ENCODE results near the gene SYS1. TPM values are rescaled to one million over a fixed set of nuclear protein-coding genes. Genes with fewer than 3 reads are reported as not detected.

Gene SYS1
- total and polyA plus RNA-seq, 11 donors: 12.6 to 68.8 (median 23.0) TPM

DNA sequence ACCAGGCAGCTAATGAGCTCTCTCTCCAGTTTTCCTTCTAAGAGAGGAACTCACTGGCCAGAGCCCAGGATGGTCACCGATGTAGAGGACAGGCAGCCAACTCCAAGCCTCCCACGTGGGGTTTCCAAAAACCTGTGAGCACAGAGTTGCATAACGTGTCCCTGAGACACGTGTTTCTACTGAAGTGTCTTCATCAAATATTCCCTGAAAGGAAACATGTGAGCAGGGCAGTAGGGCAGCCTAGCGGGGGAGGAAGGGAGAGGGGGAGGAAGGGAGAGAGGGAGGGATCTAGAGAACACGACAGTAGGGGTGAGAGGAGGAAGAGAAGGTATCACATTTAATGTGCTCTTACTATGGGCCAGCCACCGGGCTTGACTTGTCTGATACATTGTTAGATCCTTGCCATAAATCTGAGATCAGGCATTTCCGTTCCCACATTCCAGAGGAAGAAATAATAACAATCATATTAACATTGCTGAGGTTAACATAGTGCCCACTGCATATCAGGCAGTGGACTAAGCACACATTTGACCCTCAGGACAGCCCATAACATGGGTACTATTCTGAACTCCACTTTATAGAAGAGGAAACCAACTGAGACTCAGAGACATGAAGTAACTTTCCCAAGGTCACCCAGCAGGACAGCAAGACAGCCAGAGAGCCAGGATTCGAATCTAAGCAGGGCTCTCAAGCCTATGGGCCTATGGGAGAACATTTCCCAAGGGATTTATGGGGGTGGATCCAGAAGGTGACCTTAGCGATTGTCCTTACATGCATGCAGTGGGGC is 4.5 kb upstream of the SYS1 start:
- Histone ChIP-seq H3K27ac (peak overlapping the region; percentile 88 to 98 (median 92)), H3K36me3 (no peaks in the 10 kb centered on the region), H3K4me3 (no peak overlapping the region), H3K9me3 (no peaks in the 10 kb centered on the region), H3K27me3 (no peaks in the 10 kb centered on the region), H3K4me1 (peaks cover 5 to 79% (median 33%) of the 10 kb centered on the region in 12 donors)
- DNase-seq (peak; percentile 78 to 89 (median 79)), ATAC-seq (peak; percentile 64 to 73 (median 68))
- WGBS, 4 donors: 8 to 17% (median 9%) methylated on average over 10 of the region's 10 CpGs
- intact Hi-C loops (cut with DNase I): loop anchor here in 3 of 10 donors (2.0 to 5.0 kb wide), 2 partner anchors 16 to 59 kb away; partner anchors contain the start of gene PIGT (in 1 of the 3)
- TF ChIP-seq POLR2A (IDR thresholded peaks at IDR 0.05) (peak in 1 of 2 donors; percentile 42), CTCF (IDR thresholded peaks at IDR 0.05) (no peak)

DNA sequence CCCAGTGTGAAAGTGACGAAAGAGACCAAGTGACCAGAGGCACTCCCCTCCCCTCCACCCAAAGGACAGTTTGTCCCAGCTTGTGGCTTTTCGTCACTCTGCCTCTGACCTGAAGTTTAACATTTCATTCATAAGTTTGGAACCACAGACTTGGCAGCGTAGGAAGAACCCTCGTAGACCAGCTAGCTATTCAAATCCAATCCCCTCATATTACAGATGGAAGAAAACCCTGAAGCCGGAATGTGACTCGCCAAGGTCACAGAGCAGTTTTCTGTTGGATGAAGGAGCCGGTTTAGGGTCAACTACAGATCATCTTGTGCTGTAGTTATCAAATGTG is 3.9 kb upstream of the SYS1 start:
- peaks cover 5 to 84% (median 39%) of the 10 kb centered on the region in 12 donors for H3K4me1 ChIP-seq
- DNase-seq (peak in 4 of 5 donors; percentile 41 to 89 (median 60)), ATAC-seq (peak in 2 of 4 donors; percentile 43 to 54)
- peak overlapping the region; percentile 88 to 98 (median 92) for H3K27ac ChIP-seq
- no peak overlapping the region for H3K4me3 ChIP-seq
- no peak for TF ChIP-seq POLR2A (IDR thresholded peaks at IDR 0.05)
- no peak for TF ChIP-seq CTCF (IDR thresholded peaks at IDR 0.05)
- H3K9me3 ChIP-seq: no peaks in the 10 kb centered on the region
- H3K36me3 ChIP-seq: no peaks in the 10 kb centered on the region
- intact Hi-C loops (cut with DNase I): loop anchor here in 3 of 10 donors (2.0 to 5.0 kb wide), 2 partner anchors 16 to 58 kb away; partner anchors contain the start of gene PIGT (in 1 of the 3)
- 32 to 43% (median 34%) methylated on average over 7 of the region's 7 CpGs for WGBS, 4 donors
- H3K27me3 ChIP-seq: no peaks in the 10 kb centered on the region

GRCh38 chr20:45359406-45360148 is 3.4 kb upstream of the SYS1 start:
- no peaks in the 10 kb centered on the region for H3K36me3 ChIP-seq
- 45 to 64% (median 53%) methylated on average over 9 of the region's 9 CpGs for WGBS, 4 donors
- H3K4me1 ChIP-seq: peaks cover 5 to 82% (median 40%) of the 10 kb centered on the region in 12 donors
- H3K27ac ChIP-seq: peak overlapping the region in 11 of 12 donors; percentile 88 to 98 (median 93)
- H3K9me3 ChIP-seq: no peaks in the 10 kb centered on the region
- intact Hi-C loops (cut with DNase I): loop anchor here in 6 of 10 donors (2.0 to 5.0 kb wide), 4 partner anchors 17 to 58 kb away; partner anchors contain the start of gene PIGT (in 4 of the 6)
- DNase-seq (no peak), ATAC-seq (no peak)
- H3K4me3 ChIP-seq: no peak overlapping the region
- no peaks in the 10 kb centered on the region for H3K27me3 ChIP-seq
- no peak for TF ChIP-seq CTCF (IDR thresholded peaks at IDR 0.05)
- no peak for TF ChIP-seq POLR2A (IDR thresholded peaks at IDR 0.05)

GRCh38 chr20:45361793-45362192 is 1.2 kb upstream of the SYS1 start:
- Histone ChIP-seq H3K9me3 (no peaks in the 10 kb centered on the region), H3K27me3 (no peaks in the 10 kb centered on the region), H3K36me3 (peaks cover 0 to 21% (median 19%) of the 10 kb centered on the region in 9 donors), H3K4me1 (peaks cover 5 to 76% (median 43%) of the 10 kb centered on the region in 12 donors), H3K27ac (peak overlapping the region in 5 of 12 donors; percentile 94 to 98 (median 96)), H3K4me3 (peak overlapping the region in 1 of 12 donors; percentile 71)
- no peak for ATAC-seq
- DNase-seq: no peak
- TF ChIP-seq CTCF (IDR thresholded peaks at IDR 0.05) (no peak), POLR2A (IDR thresholded peaks at IDR 0.05) (no peak)
- intact Hi-C loops (cut with DNase I): loop anchor here in 7 of 10 donors (1.0 to 5.0 kb wide), 7 partner anchors 34 to 76 kb away; partner anchors contain the start of gene PIGT (in 3 of the 7)
- WGBS, 4 donors: 79 to 87% (median 82%) methylated on average over 6 of the region's 6 CpGs

Data from heart left ventricle (tissue), 16 donors.